WTC11 (cell line): ENCODE data around the gene MSX1. TPM values are rescaled to one million over a fixed set of nuclear protein-coding genes. Genes with fewer than 3 reads are reported as not detected.

Source experiments
- ATAC-seq: fragments of 200-7000 bp; cut with Tn5 transposase; 2 replicates; pipeline ENCODE4 v1.10.0; 2021; ENCODE audit warnings: mild to moderate bottlenecking, moderate library complexity
- CTCF ChIA-PET: fragments of 300-600 bp; sonication (Branson Sonifier 250); formaldehyde crosslinking; loops from one replicate; lab custom pipeline; 2021; ENCODE audit warnings: antibody characterized with exemption; lab: Charles Lee
- POLR2A ChIA-PET: fragments of 350-600 bp; sonication (Branson Sonifier 250); formaldehyde crosslinking; loops from one replicate; lab custom pipeline; 2021; ENCODE audit warnings: antibody characterized with exemption; lab: Charles Lee
- DNase-seq: peaks from one replicate; pipeline ENCODE4 v3.0.0; 2021; ENCODE audit warnings: low spot score
- H3K27ac Mint-ChIP-seq: 2 replicates; pipeline ENCODE4 v1.8.0; 2021; ENCODE audit warnings: mixed read lengths
- H3K27me3 Mint-ChIP-seq: 2 replicates; pipeline ENCODE4 v1.8.0; 2021; ENCODE audit warnings: low read depth, mild to moderate bottlenecking, moderate library complexity, mixed read lengths
- H3K36me3 Mint-ChIP-seq: 2 replicates; pipeline ENCODE4 v1.8.0; 2021; ENCODE audit warnings: mixed read lengths
- H3K4me1 Mint-ChIP-seq: 2 replicates; pipeline ENCODE4 v1.8.0; 2022; ENCODE audit warnings: mixed read lengths
- H3K4me3 Mint-ChIP-seq: 2 replicates; pipeline ENCODE4 v1.8.0; 2021; ENCODE audit warnings: mild to moderate bottlenecking, moderate library complexity, mixed read lengths
- H3K9me3 Mint-ChIP-seq: 2 replicates; pipeline ENCODE4 v1.8.0; 2021; ENCODE audit warnings: mixed read lengths
- CREM ChIP-seq: sonication (generic); formaldehyde crosslinking; IDR thresholded peaks from 2 replicates; pipeline ENCODE4 v1.8.1; 2022; ENCODE audit warnings: mild to moderate bottlenecking, missing genetic modification reagents, moderate library complexity
- E2F4 ChIP-seq: sonication (generic); formaldehyde crosslinking; IDR thresholded peaks from 2 replicates; pipeline ENCODE4 v1.8.1; 2022; ENCODE audit warnings: low read depth, mild to moderate bottlenecking, moderate library complexity, missing genetic modification reagents, borderline replicate concordance
- ELF4 ChIP-seq: sonication (generic); formaldehyde crosslinking; IDR thresholded peaks from 2 replicates; pipeline ENCODE4 v1.8.1; 2022; ENCODE audit warnings: low read depth, mild to moderate bottlenecking, moderate library complexity, missing genetic modification reagents
- FOXP4 ChIP-seq: sonication (generic); formaldehyde crosslinking; IDR thresholded peaks from 2 replicates; pipeline ENCODE4 v1.8.0; 2022; ENCODE audit warnings: mild to moderate bottlenecking, missing genetic modification reagents
- KAT7 ChIP-seq: sonication (generic); formaldehyde crosslinking; IDR thresholded peaks from 2 replicates; pipeline ENCODE4 v1.8.1; 2023; ENCODE audit warnings: missing genetic modification reagents, mild to moderate bottlenecking, borderline replicate concordance
- NFATC4 ChIP-seq: fragments of 250-450 bp; sonication (Bioruptor Pico); IDR thresholded peaks from 2 replicates; pipeline ENCODE4 v1.9.0; 2021; ENCODE audit warnings: mild to moderate bottlenecking
- OVOL2 ChIP-seq: fragments of 250-450 bp; sonication (Bioruptor Pico); IDR thresholded peaks from 2 replicates; pipeline ENCODE4 v1.9.0; 2021; ENCODE audit warnings: mild to moderate bottlenecking, borderline replicate concordance
- PRDM15 ChIP-seq: sonication (generic); formaldehyde crosslinking; IDR thresholded peaks from 2 replicates; pipeline ENCODE4 v1.8.0; 2022; ENCODE audit warnings: missing genetic modification reagents
- PRRX2 ChIP-seq: fragments of 250-450 bp; sonication (Bioruptor Pico); IDR thresholded peaks from 2 replicates; pipeline ENCODE4 v1.8.0; 2021; ENCODE audit warnings: mild to moderate bottlenecking
- SMAD3 ChIP-seq: sonication (generic); formaldehyde crosslinking; IDR thresholded peaks from 2 replicates; pipeline ENCODE4 v1.8.0; 2022; ENCODE audit warnings: missing genetic modification reagents, mild to moderate bottlenecking, borderline replicate concordance
- SMAD4 ChIP-seq: sonication (generic); formaldehyde crosslinking; IDR thresholded peaks from 2 replicates; pipeline ENCODE4 v1.8.0; 2022; ENCODE audit warnings: mild to moderate bottlenecking, missing genetic modification reagents
- TCF7 ChIP-seq: sonication (generic); formaldehyde crosslinking; IDR thresholded peaks from 2 replicates; pipeline ENCODE4 v1.8.0; 2022; ENCODE audit warnings: mild to moderate bottlenecking, low read depth, missing genetic modification reagents, moderate library complexity
- TEAD4 ChIP-seq: sonication (generic); formaldehyde crosslinking; IDR thresholded peaks from 2 replicates; pipeline ENCODE4 v1.8.0; 2022; ENCODE audit warnings: mild to moderate bottlenecking, missing genetic modification reagents
- USF1 ChIP-seq: sonication (generic); formaldehyde crosslinking; IDR thresholded peaks from 2 replicates; pipeline ENCODE4 v1.8.0; 2022; ENCODE audit warnings: mild to moderate bottlenecking, missing genetic modification reagents
- USF2 ChIP-seq: sonication (generic); formaldehyde crosslinking; IDR thresholded peaks from 2 replicates; pipeline ENCODE4 v1.8.1; 2023; ENCODE audit warnings: mild to moderate bottlenecking, missing genetic modification reagents, moderate library complexity
- ZNF138 ChIP-seq: sonication (generic); formaldehyde crosslinking; conservative IDR thresholded peaks from 2 replicates; pipeline ENCODE4 v1.8.1; 2022; ENCODE audit warnings: mild to moderate bottlenecking, moderate library complexity, missing genetic modification reagents
- ZNF219 ChIP-seq: sonication (generic); formaldehyde crosslinking; IDR thresholded peaks from 2 replicates; pipeline ENCODE4 v1.8.0; 2023; ENCODE audit warnings: missing genetic modification reagents, mild to moderate bottlenecking, borderline replicate concordance
- ZNF317 ChIP-seq: sonication (generic); formaldehyde crosslinking; IDR thresholded peaks from 2 replicates; pipeline ENCODE4 v1.8.1; 2023; ENCODE audit warnings: low read depth, mild to moderate bottlenecking, moderate library complexity, missing genetic modification reagents, borderline replicate concordance
- total RNA-seq: library from RNA; stranded (reverse); gene quantifications from 3 replicates; pipeline ENCODE4 v1.2.3, GENCODE V29; 2021

MSX1 gene
- total RNA-seq, 1 experiment from 2014 or later = 0.28 TPM

- TF ChIP-seq USF2 (CRISPR knock-in tag) (peak; percentile 32; the same call in 1 of the 2 replicates), TCF7 (no peak), KAT7 (CRISPR knock-in tag) (no peak)
- H3K9me3 Mint-ChIP-seq = peaks cover 6% of the 10 kb centered on the region
- DNase-seq = no peak
- ChIA-PET POLR2A (no interaction called here), CTCF (no interaction called here)
- H3K36me3 Mint-ChIP-seq = no peaks in the 10 kb centered on the region
- peaks cover 10% of the 10 kb centered on the region for H3K4me1 Mint-ChIP-seq
- no peak overlapping the region for H3K27ac Mint-ChIP-seq
- peaks cover 81% of the 10 kb centered on the region for H3K27me3 Mint-ChIP-seq
- ATAC-seq = no peak
- H3K4me3 Mint-ChIP-seq = no peak overlapping the region
Observed at GRCh38 chr4:4840351-4840750, 19.1 kb upstream of the MSX1 start.

GRCh38 chr4:4841156-4841555, 18.3 kb upstream of the MSX1 start:
- Mint-ChIP-seq H3K27ac (no peak overlapping the region), H3K4me3 (no peak overlapping the region), H3K4me1 (peaks cover 10% of the 10 kb centered on the region), H3K36me3 (no peaks in the 10 kb centered on the region), H3K9me3 (peaks cover 2% of the 10 kb centered on the region), H3K27me3 (peaks cover 76% of the 10 kb centered on the region)
- TF ChIP-seq OVOL2 (CRISPR knock-in tag) = no peak
- no peak for TF ChIP-seq SMAD3 (CRISPR knock-in tag)
- TF ChIP-seq PRRX2 (CRISPR knock-in tag) = no peak
- TF ChIP-seq E2F4 (CRISPR knock-in tag) = no peak
- no peak for TF ChIP-seq PRDM15 (CRISPR knock-in tag)
- no peak for TF ChIP-seq ELF4
- TF ChIP-seq TEAD4 (CRISPR knock-in tag) = no peak
- TF ChIP-seq ZNF317 = no peak
- no peak for TF ChIP-seq ZNF138 (CRISPR knock-in tag)
- no peak for TF ChIP-seq USF1 (CRISPR knock-in tag)
- no peak for TF ChIP-seq ZNF219
- TF ChIP-seq CREM = no peak
- no peak for TF ChIP-seq FOXP4
- no peak for TF ChIP-seq NFATC4 (CRISPR knock-in tag)
- TF ChIP-seq USF2 (CRISPR knock-in tag) = no peak
- no peak for TF ChIP-seq SMAD4 (CRISPR knock-in tag)
- DNase-seq (no peak), ATAC-seq (no peak)
- ChIA-PET CTCF (no interaction called here), POLR2A (no interaction called here)
